Natural killer cell treated with Interleukin-12 subunit alpha and Interleukin-12 subunit beta and Interleukin-15 and Interleukin-18, amount 100 ng/mL, for 72 hours (primary cell): ENCODE results near the gene HJV. TPM values are rescaled to one million over a fixed set of nuclear protein-coding genes. Genes with fewer than 3 reads are reported as not detected.

Experiments used
- total RNA-seq, 2 donors: library from RNA; stranded (reverse); gene quantifications; one replicate each; pipeline ENCODE4 v1.2.3, GENCODE V29; 2022

Gene HJV
- total RNA-seq, 2 donors from 2014 or later: not detected

Other genes with a start within 250 kb of the HJV start
- gene RNF115, start 197.6 kb downstream of the HJV start, total RNA-seq: 10 to 100 TPM; 22.9 to 36.0 TPM
- 10 to 100 TPM; 51.4 to 87.4 TPM for gene POLR3C, start 197.5 kb downstream of the HJV start, total RNA-seq
- gene NUDT17, start 176.1 kb downstream of the HJV start, total RNA-seq: 1 to 10 TPM; 4.8 to 5.6 TPM
- gene PIAS3, start 162.7 kb downstream of the HJV start, total RNA-seq: 10 to 100 TPM; 24.3 to 31.1 TPM
- under 1 TPM; 0.12 to 0.14 TPM for gene ANKRD35, start 135.9 kb downstream of the HJV start, total RNA-seq
- 1 to 10 TPM; 3.5 to 5.2 TPM for gene ITGA10, start 111.7 kb downstream of the HJV start, total RNA-seq
- gene PEX11B, start 103.0 kb downstream of the HJV start, total RNA-seq: 10 to 100 TPM; 33.6 to 34.2 TPM
- gene RBM8A, start 94.3 kb downstream of the HJV start, total RNA-seq: 100 to 1,000 TPM; 280 to 294 TPM
- 10 to 100 TPM; 28.8 to 31.3 TPM for gene LIX1L, start 63.7 kb downstream of the HJV start, total RNA-seq
- 1 to 10 TPM; 1.6 to 9.1 TPM for gene ANKRD34A, start 57.2 kb downstream of the HJV start, total RNA-seq
- 10 to 100 TPM; 17.8 to 26.4 TPM for gene POLR3GL, start 57.0 kb downstream of the HJV start, total RNA-seq
- 100 to 1,000 TPM in 1 of 2 donors, 10 to 100 TPM in 1; 87.8 to 347 TPM for gene TXNIP, start 25.2 kb downstream of the HJV start, total RNA-seq
- 1 to 10 TPM; 2.8 to 3.1 TPM for gene NBPF10, start 123.1 kb upstream of the HJV start, total RNA-seq
- gene NOTCH2NLA, start 207.3 kb upstream of the HJV start, total RNA-seq: 10 to 100 TPM; 31.0 to 45.2 TPM